IMR-90 (cell line): ENCODE measurements around the gene RPE. TPM values are rescaled to one million over a fixed set of nuclear protein-coding genes. Genes with fewer than 3 reads are reported as not detected.

ENCODE experiments used
- ATAC-seq: fragments of 200-7000 bp; cut with Tn5 transposase; 2 replicates; pipeline ENCODE4 v1.9.1; 2020; ENCODE audit warnings: low read depth, mild to moderate bottlenecking, moderate library complexity
- BruUV-seq: library from RNA; stranded (reverse); fragments of 400-500 nt; replicated peaks from 2 replicates; lab custom pipeline; 2021; lab: Mats Ljungman, UMichigan
- CTCF ChIA-PET: fragments of 300-600 bp; formaldehyde crosslinking; extraction: SDS; loops from one replicate; lab custom pipeline; 2021; ENCODE audit warnings: antibody characterized with exemption; lab: Yijun Ruan, JAX
- POLR2A ChIA-PET: fragments of 300-600 bp; sonication (Branson Sonifier 250); formaldehyde crosslinking; loops from one replicate; lab custom pipeline; 2022; ENCODE audit warnings: antibody characterized with exemption; ENCODE audit not compliant: unreplicated experiment; lab: Charles Lee
- DNase-seq: peaks from one replicate; pipeline ENCODE4 v3.0.0; 2013
- H2AFZ ChIP-seq: replicated peaks from 2 replicates; pipeline ENCODE3; 2013; ENCODE audit warnings: low read length, mild to moderate bottlenecking; ENCODE audit not compliant: poor library complexity
- H2AK5ac ChIP-seq: 2 replicates; pipeline ENCODE4 v1.6.1; 2013; ENCODE audit warnings: low read depth, low read length, inconsistent platforms
- H2AK9ac ChIP-seq: replicated peaks from 2 replicates; pipeline ENCODE3; 2013; ENCODE audit warnings: mild to moderate bottlenecking, low read depth, low read length, moderate library complexity; ENCODE audit not compliant: poor library complexity
- H2BK120ac ChIP-seq: 2 replicates; pipeline ENCODE4 v1.6.1; 2013; ENCODE audit warnings: low read depth, low read length, inconsistent platforms
- H2BK15ac ChIP-seq: 3 replicates; pipeline ENCODE4 v1.6.1; 2013; ENCODE audit warnings: low read depth, low read length, inconsistent platforms
- H2BK20ac ChIP-seq: 2 replicates; pipeline ENCODE4 v1.6.1; 2013; ENCODE audit warnings: low read depth, mild to moderate bottlenecking, inconsistent platforms, low read length, moderate library complexity
- H2BK5ac ChIP-seq: 2 replicates; pipeline ENCODE4 v1.6.1; 2013; ENCODE audit warnings: mild to moderate bottlenecking, low read depth, low read length, inconsistent platforms; ENCODE audit not compliant: poor library complexity, severe bottlenecking
- H3K14ac ChIP-seq: replicated peaks from 2 replicates; pipeline ENCODE4 v1.6.1; 2013; ENCODE audit warnings: low read depth, low read length, inconsistent platforms
- H3K18ac ChIP-seq: 2 replicates; pipeline ENCODE4 v1.6.1; 2013; ENCODE audit warnings: low read depth, low read length, control low read depth
- H3K23ac ChIP-seq: 2 replicates; pipeline ENCODE4 v1.6.1; 2013; ENCODE audit warnings: low read depth, low read length, inconsistent platforms
- H3K27ac ChIP-seq: 2 replicates; pipeline ENCODE4 v1.5.1; 2013; ENCODE audit warnings: mild to moderate bottlenecking, control low read depth, low read length; ENCODE audit not compliant: insufficient read depth
- H3K27me3 ChIP-seq: 2 replicates; pipeline ENCODE4 v1.6.1; 2013; ENCODE audit warnings: low read length; ENCODE audit not compliant: control insufficient read depth, insufficient read depth
- H3K36me3 ChIP-seq: 2 replicates; pipeline ENCODE4 v1.6.1; 2013; ENCODE audit warnings: low read length, mixed read lengths; ENCODE audit not compliant: control insufficient read depth, insufficient read depth
- H3K4ac ChIP-seq: 2 replicates; pipeline ENCODE4 v1.6.1; 2013; ENCODE audit warnings: low read depth, low read length, inconsistent platforms
- H3K4me1 ChIP-seq: 2 replicates; pipeline ENCODE4 v1.6.1; 2013; ENCODE audit warnings: low read length, mixed read lengths; ENCODE audit not compliant: control insufficient read depth, insufficient read depth
- H3K4me2 ChIP-seq: 2 replicates; pipeline ENCODE4 v1.6.1; 2013; ENCODE audit warnings: low read depth, mild to moderate bottlenecking, control low read depth, low read length, moderate library complexity
- H3K4me3 ChIP-seq: 2 replicates; pipeline ENCODE4 v1.5.1; 2013; ENCODE audit warnings: low read depth, mild to moderate bottlenecking, control low read depth, low read length, moderate library complexity; ENCODE audit not compliant: insufficient read depth
- H3K56ac ChIP-seq: 2 replicates; pipeline ENCODE4 v1.6.1; 2013; ENCODE audit warnings: low read length, inconsistent platforms; ENCODE audit not compliant: insufficient read depth; ENCODE audit errors: extremely low read depth
- H3K79me1 ChIP-seq, 2 experiments: 2 replicates each; pipeline ENCODE4 v1.6.1; 2013; ENCODE audit warnings: low read length in 2 of 2, inconsistent platforms in 1 of 2, low read depth in 1 of 2
- H3K9ac ChIP-seq: 2 replicates; pipeline ENCODE4 v1.6.1; 2013; ENCODE audit warnings: low read depth, low read length, control low read depth
- H3K9me1 ChIP-seq: 2 replicates; pipeline ENCODE4 v1.6.1; 2013; ENCODE audit warnings: low read length, inconsistent platforms; ENCODE audit not compliant: insufficient read depth
- H3K9me3 ChIP-seq: 2 replicates; pipeline ENCODE4 v1.6.1; 2013; ENCODE audit warnings: low read length; ENCODE audit not compliant: control insufficient read depth, insufficient read depth
- H4K20me1 ChIP-seq: 2 replicates; pipeline ENCODE4 v1.6.1; 2013; ENCODE audit warnings: low read length, inconsistent platforms; ENCODE audit not compliant: insufficient read depth
- H4K5ac ChIP-seq: 2 replicates; pipeline ENCODE4 v1.6.1; 2013; ENCODE audit warnings: mild to moderate bottlenecking, low read depth, low read length, control low read depth
- H4K8ac ChIP-seq, 2 experiments: 2 replicates each; pipeline ENCODE4 v1.6.1; 2013; ENCODE audit warnings: low read depth in 2 of 2, low read length in 2 of 2, control low read depth in 1 of 2, inconsistent platforms in 1 of 2
- H4K91ac ChIP-seq: 2 replicates; pipeline ENCODE4 v1.6.1; 2013; ENCODE audit warnings: low read depth, low read length, inconsistent platforms; ENCODE audit not compliant: insufficient read depth
- BHLHE40 ChIP-seq: fragments of 150-350 bp; IDR thresholded peaks from 2 replicates; pipeline ENCODE4 v1.6.1; 2016; ENCODE audit warnings: mild to moderate bottlenecking, low read depth, low read length
- CEBPB ChIP-seq: IDR thresholded peaks from 2 replicates; pipeline ENCODE4 v1.6.1; 2012; ENCODE audit warnings: low read depth, low read length, improper control_type of control experiment
- FOS ChIP-seq: fragments of 150-350 bp; IDR thresholded peaks from 2 replicates; pipeline ENCODE4 v1.6.1; 2016; ENCODE audit warnings: low read depth, low read length
- WGBS, 2 experiments: methylation state at CpG; one replicate each; pipeline versions ENCODE4 v1.1.5 to v1.1.7; 2013; ENCODE audit warnings: missing lambda C conversion rate in 2 of 2; ENCODE audit not compliant: insufficient read length in 1 of 2; ENCODE audit errors: extremely low coverage in 2 of 2; 5-methylcytosine and 5-hydroxymethylcytosine counted together
- dilution Hi-C: fragments of 300-500 bp; cut with HindIII; formaldehyde crosslinking; loops from one replicate; pipeline ENCODE4 v1.14.3; 2018; ENCODE audit warnings: low sequenced_read_pairs; ENCODE audit not compliant: unreplicated experiment
- in situ Hi-C: fragments of 300-500 bp; cut with MboI; formaldehyde crosslinking; loops from 3 replicates; pipeline ENCODE4 v1.14.3; 2019; ENCODE audit warnings: low sequenced_read_pairs, inconsistent platforms, mixed read lengths
- intact Hi-C: fragments of 100-400 bp; cut with micrococcal nuclease; formaldehyde crosslinking; loops from 2 replicates; pipeline ENCODE4 v1.10.0; 2022
- polyA plus RNA-seq, 3 experiments: library from polyadenylated mRNA; depleted of rRNA; stranded (reverse); fragments of >200 nt; gene quantifications; 2 replicates each; pipeline ENCODE4 v1.2.3, GENCODE V29; 2012; ENCODE audit warnings: low replicate concordance in 1 of 3
- total RNA-seq: library from RNA; depleted of rRNA; stranded (reverse); fragments of >200 nt; gene quantifications from 2 replicates; pipeline ENCODE4 v1.2.3, GENCODE V29; 2012

Gene RPE
- total and polyA plus RNA-seq, 2 of the 4 experiments (the other 2 are of a cell fraction): 66.7 to 339 TPM

- CTCF ChIA-PET: interaction anchor here (1.2 to 2.2 kb wide), 2 partner anchors 14 to 425 kb away, joined by 3 to 6 read pairs; no protein-coding TSS in a partner anchor
Measured at GRCh38 chr2:209974576-209974975, 27.9 kb upstream of the RPE start.

More at GRCh38 chr2:209974576-209974975, 27.9 kb upstream of the RPE start:
- Histone ChIP-seq H3K18ac (no peak overlapping the region), H4K5ac (no peak overlapping the region), H3K23ac (no peak overlapping the region), H2BK20ac (no peak overlapping the region), H3K36me3 (no peaks in the 10 kb centered on the region), H2AFZ (no peak overlapping the region), H3K56ac (no peak overlapping the region), H3K27me3 (no peaks in the 10 kb centered on the region; the same call in 1 of the 2 replicates), H3K79me1 (no peaks in the 10 kb centered on the region), H2BK15ac (no peak overlapping the region), H4K20me1 (no peaks in the 10 kb centered on the region), H4K91ac (no peak overlapping the region), H2AK9ac (no peak overlapping the region), H3K27ac (no peak overlapping the region), H2AK5ac (no peak overlapping the region), H3K4me1 (no peaks in the 10 kb centered on the region), H3K14ac (no peak overlapping the region), H3K9ac (no peak overlapping the region), H3K4ac (no peak overlapping the region), H2BK5ac (no peak overlapping the region), H3K9me1 (no peaks in the 10 kb centered on the region), H4K8ac (no peak overlapping the region), H3K4me2 (no peak overlapping the region), H2BK120ac (no peak overlapping the region), H3K9me3 (no peaks in the 10 kb centered on the region), H3K4me3 (no peak overlapping the region)
- 100% methylated on average over 1 of the region's 1 CpG; no CpG with 5 or more reads in 1 of the 2 experiments for WGBS, 2 experiments
- ATAC-seq: no peak
- POLR2A ChIA-PET: no interaction called here
- dilution Hi-C loops (no loop called here), intact Hi-C loops (no loop called here), in situ Hi-C loops (loop anchor here (10.0 to 25.0 kb wide), 3 partner anchors 420 to 1587 kb away; no protein-coding TSS in a partner anchor)
- BruUV-seq: no TSS peak
- TF ChIP-seq BHLHE40: no peak
- TF ChIP-seq CEBPB: no peak
- TF ChIP-seq FOS: no peak
- no peak for DNase-seq
